HL-60 (cell line): Measurements from ENCODE around the gene HYAL3.

Experiments
- DNase-seq, 2 experiments: peaks; one replicate each; pipeline ENCODE4 v3.0.0-alpha.2; 2010 to 2020; ENCODE audit warnings: low read depth in 1 of 2, low spot score in 1 of 2
- H3K27ac ChIP-seq: fragments of 250-450 bp; sonication (Bioruptor Pico); replicated peaks from 2 replicates; pipeline ENCODE4 v1.5.1; 2020; ENCODE audit warnings: mild to moderate bottlenecking, moderate library complexity
- H3K27me3 ChIP-seq: fragments of 250-450 bp; sonication (Bioruptor Pico); 2 replicates; pipeline ENCODE4 v1.5.1; 2021; ENCODE audit warnings: mild to moderate bottlenecking, moderate library complexity; ENCODE audit not compliant: insufficient read depth, poor library complexity, severe bottlenecking
- H3K4me3 ChIP-seq: replicated peaks from 2 replicates; pipeline ENCODE4 v1.5.1; 2011; ENCODE audit warnings: mild to moderate bottlenecking, control low read depth, low read length; ENCODE audit not compliant: insufficient read depth
- CTCF ChIP-seq: IDR thresholded peaks from one replicate; pipeline ENCODE4 v1.5.1; 2011; ENCODE audit warnings: low read length, control low read depth, inconsistent platforms; ENCODE audit not compliant: insufficient read depth
- GABPA ChIP-seq: IDR thresholded peaks from 2 replicates; pipeline ENCODE4 v1.6.1; 2012; ENCODE audit warnings: low read depth
- POLR2AphosphoS5 ChIP-seq: IDR thresholded peaks from 2 replicates; pipeline ENCODE4 v1.6.1; 2012; ENCODE audit warnings: low read depth
- SPI1 ChIP-seq: IDR thresholded peaks from 2 replicates; pipeline ENCODE4 v1.6.1; 2012; ENCODE audit warnings: low read depth, mild to moderate bottlenecking, borderline replicate concordance
- TF ChIP-seq, protein P1 (sequence below): IDR thresholded peaks from 2 replicates; pipeline ENCODE4 v1.6.1; 2012; ENCODE audit warnings: low read depth; ENCODE audit not compliant: insufficient replicate concordance

The HYAL3 gene

GRCh38 chr3:50302095-50303012 is 3.1 kb upstream of the HYAL3 start:
- no peak for DNase-seq
- Histone ChIP-seq H3K27me3 (no peaks in the 10 kb centered on the region), H3K27ac (no peak overlapping the region), H3K4me3 (no peak overlapping the region)
- TF ChIP-seq GABPA = no peak
- no peak for TF ChIP-seq CTCF
- TF ChIP-seq, protein P1, sequence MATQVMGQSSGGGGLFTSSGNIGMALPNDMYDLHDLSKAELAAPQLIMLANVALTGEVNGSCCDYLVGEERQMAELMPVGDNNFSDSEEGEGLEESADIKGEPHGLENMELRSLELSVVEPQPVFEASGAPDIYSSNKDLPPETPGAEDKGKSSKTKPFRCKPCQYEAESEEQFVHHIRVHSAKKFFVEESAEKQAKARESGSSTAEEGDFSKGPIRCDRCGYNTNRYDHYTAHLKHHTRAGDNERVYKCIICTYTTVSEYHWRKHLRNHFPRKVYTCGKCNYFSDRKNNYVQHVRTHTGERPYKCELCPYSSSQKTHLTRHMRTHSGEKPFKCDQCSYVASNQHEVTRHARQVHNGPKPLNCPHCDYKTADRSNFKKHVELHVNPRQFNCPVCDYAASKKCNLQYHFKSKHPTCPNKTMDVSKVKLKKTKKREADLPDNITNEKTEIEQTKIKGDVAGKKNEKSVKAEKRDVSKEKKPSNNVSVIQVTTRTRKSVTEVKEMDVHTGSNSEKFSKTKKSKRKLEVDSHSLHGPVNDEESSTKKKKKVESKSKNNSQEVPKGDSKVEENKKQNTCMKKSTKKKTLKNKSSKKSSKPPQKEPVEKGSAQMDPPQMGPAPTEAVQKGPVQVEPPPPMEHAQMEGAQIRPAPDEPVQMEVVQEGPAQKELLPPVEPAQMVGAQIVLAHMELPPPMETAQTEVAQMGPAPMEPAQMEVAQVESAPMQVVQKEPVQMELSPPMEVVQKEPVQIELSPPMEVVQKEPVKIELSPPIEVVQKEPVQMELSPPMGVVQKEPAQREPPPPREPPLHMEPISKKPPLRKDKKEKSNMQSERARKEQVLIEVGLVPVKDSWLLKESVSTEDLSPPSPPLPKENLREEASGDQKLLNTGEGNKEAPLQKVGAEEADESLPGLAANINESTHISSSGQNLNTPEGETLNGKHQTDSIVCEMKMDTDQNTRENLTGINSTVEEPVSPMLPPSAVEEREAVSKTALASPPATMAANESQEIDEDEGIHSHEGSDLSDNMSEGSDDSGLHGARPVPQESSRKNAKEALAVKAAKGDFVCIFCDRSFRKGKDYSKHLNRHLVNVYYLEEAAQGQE = no peak
- TF ChIP-seq SPI1 = no peak
- TF ChIP-seq POLR2AphosphoS5 = no peak

GRCh38 chr3:50300681-50301254 is 1.6 kb upstream of the HYAL3 start:
- Histone ChIP-seq H3K4me3 (no peak overlapping the region; the same call in 1 of the 2 replicates), H3K27me3 (no peaks in the 10 kb centered on the region), H3K27ac (peak overlapping the region; percentile 89)
- DNase-seq = no peak
- TF ChIP-seq GABPA = no peak
- no peak for TF ChIP-seq POLR2AphosphoS5
- TF ChIP-seq, protein P1 = no peak
- no peak for TF ChIP-seq SPI1
- TF ChIP-seq CTCF = no peak

DNA sequence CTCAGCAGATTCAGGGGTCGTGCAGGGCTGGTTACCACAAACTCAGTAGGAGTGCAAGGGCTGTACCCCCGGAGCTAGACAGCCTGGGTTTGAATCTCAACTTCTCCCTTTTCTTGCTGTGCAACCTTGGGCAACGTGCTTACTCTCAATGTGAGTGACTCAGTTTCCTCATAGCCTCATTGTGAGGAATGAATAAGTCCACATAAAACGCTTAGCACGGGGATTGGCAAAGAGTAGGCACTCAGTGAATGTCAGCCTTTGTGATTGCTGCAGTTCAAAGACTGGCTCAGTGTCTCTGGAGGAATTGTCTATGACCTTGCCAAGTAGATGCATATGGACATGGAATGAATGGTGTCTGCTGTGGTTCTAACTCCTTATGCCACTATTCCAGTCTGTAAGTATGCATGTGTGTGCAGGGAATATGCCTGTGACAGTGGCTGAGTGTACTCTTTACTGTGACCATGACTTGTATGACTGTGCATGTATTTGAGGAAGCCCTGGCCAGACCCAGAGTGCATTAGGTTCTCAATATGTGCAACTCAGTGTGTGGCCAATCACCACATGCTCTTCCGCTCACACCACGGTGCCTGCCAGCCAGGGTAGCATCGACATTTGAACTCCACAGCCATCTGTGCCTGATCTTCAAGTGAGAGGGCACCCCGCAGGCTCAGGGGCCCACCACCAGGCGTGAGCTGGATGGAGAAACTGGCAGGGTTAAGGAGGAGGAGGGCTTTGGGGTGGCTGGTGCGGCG is 900 bp upstream of the HYAL3 start:
- H3K4me3 ChIP-seq = peak overlapping the region; percentile 29
- peak; percentile 74 to 89 for DNase-seq
- peak overlapping the region; percentile 89 for H3K27ac ChIP-seq
- H3K27me3 ChIP-seq = no peaks in the 10 kb centered on the region
- TF ChIP-seq POLR2AphosphoS5 (peak; percentile 92), CTCF (no peak), SPI1 (peak; percentile 80; the same call in 1 of the 2 replicates)
